ENCODE data around the gene GDPD4.

- TF ChIP-seq CTCF (conservative IDR thresholded peaks at IDR 0.05; ENCODE audit: low read depth, low read length) (no peak), EZH2phosphoT487 (IDR thresholded peaks at IDR 0.05; ENCODE audit: borderline replicate concordance, low read length) (no peak)
These were observed 7.4 kb upstream of the GDPD4 start for GRCh38 chr11:77308838-77309237.

All from PC-3 (cell line).